HepG2 (cell line): Measurements from ENCODE around the gene DACH2. TPM values are rescaled to one million over a fixed set of nuclear protein-coding genes. Genes with fewer than 3 reads are reported as not detected.

Source experiments
- ATAC-seq: fragments of 200-7000 bp; cut with Tn5 transposase; 3 replicates; pipeline ENCODE4 v1.9.1; 2020; ENCODE audit warnings: mild to moderate bottlenecking, moderate library complexity
- BruUV-seq: library from RNA; stranded (reverse); fragments of 400-500 nt; replicated peaks from 2 replicates; lab custom pipeline; 2021; lab: Mats Ljungman, UMichigan
- CTCF ChIA-PET: fragments of 300-600 bp; formaldehyde crosslinking; extraction: SDS; loops from one replicate; lab custom pipeline; 2021; ENCODE audit warnings: low total read pairs, inconsistent platforms, low intra/inter-chr PET ratio; lab: Yijun Ruan, JAX
- POLR2A ChIA-PET: fragments of 350-600 bp; sonication (Branson Sonifier 250); formaldehyde crosslinking; loops from one replicate; lab custom pipeline; 2020; ENCODE audit warnings: antibody characterized with exemption, inconsistent platforms; lab: Yijun Ruan, JAX
- DNase-seq: peaks from one replicate; pipeline ENCODE4 v3.0.0-alpha.2; 2015; ENCODE audit warnings: low spot score
- FAIRE-seq: peaks from 3 replicates; lab custom pipeline; 2011; peaks lifted over from hg19 to GRCh38; lab: Jason Lieb, UNC
- H2AFZ ChIP-seq: one replicate; pipeline ENCODE4 v1.6.1; 2011; ENCODE audit warnings: low read length, inconsistent platforms
- H3K27ac ChIP-seq: fragments of 300-600 bp; 3 replicates; pipeline ENCODE4 v1.8.0; 2011; ENCODE audit warnings: mixed run types, mild to moderate bottlenecking, mixed read lengths, low read length, inconsistent platforms; ENCODE audit not compliant: insufficient read depth; ENCODE audit errors: extremely low read length
- H3K27me3 ChIP-seq, 2 experiments: fragments of 200-600 bp in 1 of 2; 2 replicates in 1 of 2; 3 replicates in 1 of 2; pipeline versions ENCODE4 v1.6.0 to v1.8.0; 2011; ENCODE audit warnings: low read length in 2 of 2, mild to moderate bottlenecking in 2 of 2, moderate library complexity in 2 of 2, inconsistent platforms in 1 of 2; ENCODE audit not compliant: insufficient read depth in 2 of 2, control insufficient read depth in 1 of 2
- H3K36me3 ChIP-seq, 2 experiments: fragments of 200-600 bp in 1 of 2; replicated peaks in 1 of 2; 2 replicates in 1 of 2; 3 replicates in 1 of 2; pipeline versions ENCODE4 v1.5.1 to v1.8.0; 2011; ENCODE audit warnings: low read length in 2 of 2, inconsistent platforms in 1 of 2; ENCODE audit not compliant: insufficient read depth in 2 of 2, control insufficient read depth in 1 of 2
- H3K4me1 ChIP-seq: 2 replicates; pipeline ENCODE4 v1.5.1; 2012; ENCODE audit warnings: low read length, inconsistent platforms; ENCODE audit not compliant: insufficient read depth
- H3K4me2 ChIP-seq: 2 replicates; pipeline ENCODE4 v1.6.0; 2011; ENCODE audit warnings: low read depth, low read length, inconsistent platforms
- H3K4me3 ChIP-seq, 3 experiments: fragments of 200-600 bp in 1 of 3; sonication (generic), shearing (Covaris generic) in 1 of 3; replicated peaks in 1 of 3; 2 replicates each; pipeline ENCODE4 v1.5.1; 2011 to 2016; ENCODE audit warnings: low read length in 3 of 3, inconsistent platforms in 2 of 3, low read depth in 2 of 3, mild to moderate bottlenecking in 2 of 3, control low read depth in 1 of 3, mixed read lengths in 1 of 3; ENCODE audit not compliant: insufficient read depth in 1 of 3
- H3K79me2 ChIP-seq: one replicate; pipeline ENCODE4 v1.6.1; 2011; ENCODE audit warnings: low read length, inconsistent platforms; ENCODE audit not compliant: insufficient read depth
- H3K9ac ChIP-seq: 2 replicates; pipeline ENCODE4 v1.6.0; 2011; ENCODE audit warnings: mild to moderate bottlenecking, low read depth, low read length, inconsistent platforms; ENCODE audit not compliant: insufficient read depth
- H3K9me3 ChIP-seq: 2 replicates; pipeline ENCODE4 v1.5.1; 2012; ENCODE audit warnings: mild to moderate bottlenecking, low read length
- H4K20me1 ChIP-seq: 2 replicates; pipeline ENCODE4 v1.6.0; 2011; ENCODE audit warnings: inconsistent platforms, mild to moderate bottlenecking, low read length, moderate library complexity; ENCODE audit not compliant: insufficient read depth
- BRF2 ChIP-seq: sonication (generic); formaldehyde crosslinking; IDR thresholded peaks from 2 replicates; pipeline ENCODE4 v1.8.1; 2022; ENCODE audit warnings: mild to moderate bottlenecking, missing genetic modification reagents
- DNMT3B ChIP-seq: conservative IDR thresholded peaks from 2 replicates; pipeline ENCODE4 v1.6.1; 2016; ENCODE audit warnings: missing biosample characterization, control low read depth
- FOXJ3 ChIP-seq: sonication (generic); formaldehyde crosslinking; IDR thresholded peaks from 2 replicates; pipeline ENCODE4 v1.4.0; 2020; ENCODE audit warnings: missing genetic modification reagents, mild to moderate bottlenecking, borderline replicate concordance
- MLXIP ChIP-seq: sonication (generic); formaldehyde crosslinking; IDR thresholded peaks from 2 replicates; pipeline ENCODE4 v1.9.0; 2021; ENCODE audit warnings: missing genetic modification reagents, borderline replicate concordance
- MTF2 ChIP-seq: sonication (generic); formaldehyde crosslinking; IDR thresholded peaks from 2 replicates; pipeline ENCODE4 v1.5.0; 2020; ENCODE audit warnings: missing genetic modification reagents, borderline replicate concordance
- PRDM10 ChIP-seq: sonication (generic); formaldehyde crosslinking; IDR thresholded peaks from 2 replicates; pipeline ENCODE4 v1.4.0; 2020; ENCODE audit warnings: low read depth, missing genetic modification reagents
- RCOR2 ChIP-seq: IDR thresholded peaks from 2 replicates; pipeline ENCODE4 v1.6.1; 2016; ENCODE audit warnings: missing biosample characterization, missing genetic modification reagents
- RXRA ChIP-seq: sonication (generic); formaldehyde crosslinking; IDR thresholded peaks from 2 replicates; pipeline ENCODE4 v1.5.1; 2020; ENCODE audit warnings: missing genetic modification reagents
- THAP9 ChIP-seq: sonication (generic); formaldehyde crosslinking; IDR thresholded peaks from 2 replicates; pipeline ENCODE4; 2020; ENCODE audit warnings: missing genetic modification reagents, mild to moderate bottlenecking, borderline replicate concordance
- TSC22D2 ChIP-seq: sonication (generic); formaldehyde crosslinking; IDR thresholded peaks from 2 replicates; pipeline ENCODE4 v1.5.1; 2020; ENCODE audit warnings: missing genetic modification reagents, mild to moderate bottlenecking, borderline replicate concordance
- ZBTB14 ChIP-seq: sonication (generic); formaldehyde crosslinking; IDR thresholded peaks from 2 replicates; pipeline ENCODE4 v1.4.0; 2020; ENCODE audit warnings: missing genetic modification reagents
- ZNF292 ChIP-seq: sonication (generic); formaldehyde crosslinking; IDR thresholded peaks from 2 replicates; pipeline ENCODE4 v1.8.1; 2022; ENCODE audit warnings: mild to moderate bottlenecking, low read depth, missing genetic modification reagents, borderline replicate concordance
- in situ Hi-C: cut with HindIII; loops from 2 replicates; pipeline ENCODE4 v1.10.0; 2017; ENCODE audit warnings: low pct_unique_long_range_greater_than_20kb; ENCODE audit not compliant: extremely low pct_ligation_motif_present
- intact Hi-C: fragments of 100-400 bp; cut with micrococcal nuclease; formaldehyde crosslinking; loops from one replicate; pipeline ENCODE4 v1.10.0; 2022; ENCODE audit not compliant: unreplicated experiment
- polyA plus RNA-seq, 8 experiments: library from polyadenylated mRNA; depleted of rRNA in 3 of 8; stranded (reverse) in 7 of 8; unstranded in 1 of 8; fragments of >200 nt; fragmentation: Illumina TruSeq in 4 of 8; extraction: Trizol in 4 of 8; gene quantifications; 2 replicates each; pipeline versions ENCODE4 v1.2.1 to v1.2.3, GENCODE V29; 2011 to 2016; ENCODE audit warnings: low read depth in 4 of 8, missing spikeins in 1 of 8, mixed read lengths in 1 of 8; ENCODE audit not compliant: insufficient read depth in 1 of 8
- total RNA-seq, 5 experiments: library from RNA; depleted of rRNA; stranded (reverse); fragments of >200 nt; fragmentation: Illumina TruSeq; extraction: Trizol; gene quantifications; 2 replicates each; pipeline ENCODE4 v1.2.3, GENCODE V29; 2016; ENCODE audit warnings: low read depth in 1 of 5

The DACH2 gene
- total and polyA plus RNA-seq, 2 of the 13 experiments (the other 11 are each of a cell fraction or from before 2014, with no cell fraction given) = not detected

- H3K27me3 ChIP-seq = no peaks in the 10 kb centered on the region
- H3K4me1 ChIP-seq = no peaks in the 10 kb centered on the region
- POLR2A ChIA-PET = no interaction called here
- in situ Hi-C loops = no loop called here
- H3K36me3 ChIP-seq = no peaks in the 10 kb centered on the region
- CTCF ChIA-PET = no interaction called here
- DNase-seq (no peak), ATAC-seq (no peak), FAIRE-seq (no peak)
- H3K27ac ChIP-seq = no peak overlapping the region
- no peak overlapping the region for H3K4me2 ChIP-seq
- BruUV-seq = no TSS peak
- H2AFZ ChIP-seq = no peak overlapping the region
- no peak overlapping the region for H3K4me3 ChIP-seq
- intact Hi-C loops = no loop called here
- H4K20me1 ChIP-seq = no peaks in the 10 kb centered on the region
- no peak overlapping the region for H3K9ac ChIP-seq
- no peaks in the 10 kb centered on the region for H3K9me3 ChIP-seq
- no peaks in the 10 kb centered on the region for H3K79me2 ChIP-seq
- TF ChIP-seq ZNF292 (CRISPR knock-in tag) (no peak), THAP9 (CRISPR knock-in tag) (no peak), MTF2 (CRISPR knock-in tag) (no peak), RXRA (CRISPR knock-in tag) (no peak), DNMT3B (CRISPR knock-in tag) (no peak), ZBTB14 (CRISPR knock-in tag) (no peak), MLXIP (CRISPR knock-in tag) (no peak), BRF2 (CRISPR knock-in tag) (no peak), RCOR2 (no peak), TSC22D2 (CRISPR knock-in tag) (no peak), PRDM10 (no peak), FOXJ3 (no peak)
These were observed 287.9 kb downstream of the DACH2 start for GRCh38 chrX:86436116-86436515.
